SH-SY5Y (cell line): ENCODE measurements around the gene CYBA.

Source experiments
- GATA2 ChIP-seq: IDR thresholded peaks from 2 replicates; pipeline ENCODE4 v1.6.1; 2011; ENCODE audit warnings: mild to moderate bottlenecking, low read depth, low read length
- GATA3 ChIP-seq: IDR thresholded peaks from 2 replicates; pipeline ENCODE4 v1.6.1; 2011; ENCODE audit warnings: low read depth, mild to moderate bottlenecking, low read length, moderate library complexity

- TF ChIP-seq GATA2, result no peak
- no peak for TF ChIP-seq GATA3
Measured at GRCh38 chr16:88698646-88699045, 47.8 kb upstream of the CYBA start.
